Non-pigmented ciliary epithelial cell (primary cell): Measurements from ENCODE around the gene ZDHHC14.
"Not testable (repeated sequence)": the region's sequence is repeated elsewhere in the genome, so short reads cannot be mapped to it uniquely, and the experiment has no call there.

Source experiments
- DNase-seq: peaks from one replicate; pipeline ENCODE4 v3.0.0-alpha.2; 2010; ENCODE audit warnings: low read depth

Gene ZDHHC14

DNA sequence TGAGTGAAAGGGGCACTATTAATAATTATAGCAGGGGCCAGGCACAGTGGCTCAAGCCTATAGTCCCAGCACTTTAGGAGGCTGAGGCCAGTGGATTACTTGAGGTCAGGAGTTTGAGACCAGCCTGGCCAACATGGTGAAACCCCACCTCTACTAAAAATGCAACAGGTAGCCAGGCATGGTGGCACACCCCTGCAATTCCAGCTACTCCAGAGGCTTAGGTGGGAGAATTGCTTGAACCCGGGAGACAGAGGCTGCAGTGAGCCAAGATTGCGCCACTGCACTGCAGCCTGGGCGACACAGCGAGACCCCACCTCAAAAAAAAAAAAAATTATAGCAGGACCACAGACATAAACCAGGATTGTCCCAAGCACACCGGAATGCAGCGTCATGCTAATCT lies 340.0 kb downstream of the ZDHHC14 start:
- not testable (repeated sequence) for DNase-seq

DNA sequence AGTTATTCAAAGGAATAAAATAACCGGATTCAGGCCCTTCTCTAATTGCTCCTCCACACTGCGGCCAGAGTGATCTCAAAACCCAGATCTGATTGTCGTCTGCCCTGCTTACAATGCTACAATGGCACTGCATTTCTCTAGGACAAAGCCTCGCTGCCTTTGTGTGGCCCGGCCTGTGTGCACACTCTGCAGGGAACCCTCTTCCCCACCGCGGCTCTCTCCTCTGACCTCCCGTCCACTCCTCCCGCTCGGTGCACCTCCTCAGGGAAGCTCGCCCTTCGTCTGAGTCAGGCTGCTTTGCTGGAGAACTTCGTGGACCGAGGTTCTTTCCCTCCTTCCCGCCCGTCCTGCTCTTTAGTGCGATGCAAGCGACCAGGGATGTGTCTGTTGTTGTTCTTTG lies 340.4 kb downstream of the ZDHHC14 start:
- DNase-seq, result no peak

DNA sequence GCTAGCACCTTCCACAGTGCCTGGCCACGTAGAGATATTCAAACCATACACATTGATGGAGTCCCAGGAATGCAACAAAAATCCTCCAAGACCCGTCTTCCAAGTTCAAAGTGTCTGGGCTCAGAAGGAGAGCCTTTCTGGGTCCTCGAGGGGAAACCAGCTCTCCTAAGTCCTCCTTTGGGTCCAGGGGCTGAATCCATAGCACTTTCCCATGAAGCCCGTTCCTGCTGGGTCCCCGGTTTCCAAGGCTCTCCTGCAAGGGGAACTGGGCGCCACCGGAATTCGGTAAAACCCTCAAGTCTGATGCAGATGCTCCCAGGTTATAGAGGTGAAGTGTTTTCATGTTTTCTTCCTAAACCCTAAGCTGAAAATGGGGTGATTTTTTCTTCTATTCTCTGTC lies 340.8 kb downstream of the ZDHHC14 start:
- DNase-seq, result no peak

DNA sequence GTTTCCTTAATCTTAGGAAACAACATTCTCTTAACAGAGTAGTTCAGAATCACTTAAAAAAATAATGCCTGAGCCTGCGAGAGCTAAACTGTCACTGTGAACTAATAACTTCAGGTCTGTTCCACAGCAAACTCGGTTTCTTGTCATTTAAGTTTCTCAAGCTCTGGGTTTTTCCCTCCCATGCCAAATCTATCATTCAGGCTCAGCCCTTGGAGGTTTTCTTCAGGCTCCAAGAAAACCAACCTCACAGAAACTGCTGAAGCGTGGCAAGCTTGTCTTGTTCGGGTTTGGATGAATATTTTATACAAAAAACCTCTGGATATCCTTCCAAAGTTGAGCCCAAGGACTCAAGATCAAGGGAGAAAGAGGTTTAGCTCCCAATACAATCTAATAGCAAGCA lies 342.4 kb downstream of the ZDHHC14 start:
- no peak for DNase-seq

DNA sequence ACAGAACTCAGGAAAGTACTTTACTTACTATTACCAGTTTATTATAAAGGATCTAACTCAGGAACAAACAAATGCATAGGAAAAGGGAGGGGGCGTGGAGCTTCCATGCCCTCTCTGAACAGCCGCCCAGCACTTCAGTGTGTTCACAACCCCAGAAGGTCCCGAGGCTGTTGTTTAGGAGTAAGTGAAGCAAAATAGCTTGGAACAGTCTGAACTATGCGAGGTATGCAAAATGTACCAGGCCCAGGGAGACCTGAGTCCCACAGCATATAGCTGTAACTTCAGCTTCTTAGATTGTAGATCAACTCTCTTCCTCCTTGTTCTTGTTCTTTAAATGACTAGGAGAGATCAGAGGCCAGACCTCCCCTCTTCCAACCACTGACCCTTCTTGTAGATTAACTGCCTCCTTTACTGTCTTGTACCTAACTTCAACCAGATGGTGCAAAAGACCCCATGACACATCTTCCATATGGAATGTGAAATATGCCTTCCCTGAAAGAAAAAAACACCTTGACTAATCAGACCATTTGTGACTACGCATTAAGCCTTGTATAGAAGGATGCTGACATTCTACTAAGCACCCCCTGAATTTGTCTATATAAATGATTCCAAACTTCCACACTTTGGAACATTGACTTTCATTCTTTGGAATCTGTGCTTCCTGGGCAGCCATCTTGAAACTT lies 343.3 kb downstream of the ZDHHC14 start:
- no peak for DNase-seq

DNA sequence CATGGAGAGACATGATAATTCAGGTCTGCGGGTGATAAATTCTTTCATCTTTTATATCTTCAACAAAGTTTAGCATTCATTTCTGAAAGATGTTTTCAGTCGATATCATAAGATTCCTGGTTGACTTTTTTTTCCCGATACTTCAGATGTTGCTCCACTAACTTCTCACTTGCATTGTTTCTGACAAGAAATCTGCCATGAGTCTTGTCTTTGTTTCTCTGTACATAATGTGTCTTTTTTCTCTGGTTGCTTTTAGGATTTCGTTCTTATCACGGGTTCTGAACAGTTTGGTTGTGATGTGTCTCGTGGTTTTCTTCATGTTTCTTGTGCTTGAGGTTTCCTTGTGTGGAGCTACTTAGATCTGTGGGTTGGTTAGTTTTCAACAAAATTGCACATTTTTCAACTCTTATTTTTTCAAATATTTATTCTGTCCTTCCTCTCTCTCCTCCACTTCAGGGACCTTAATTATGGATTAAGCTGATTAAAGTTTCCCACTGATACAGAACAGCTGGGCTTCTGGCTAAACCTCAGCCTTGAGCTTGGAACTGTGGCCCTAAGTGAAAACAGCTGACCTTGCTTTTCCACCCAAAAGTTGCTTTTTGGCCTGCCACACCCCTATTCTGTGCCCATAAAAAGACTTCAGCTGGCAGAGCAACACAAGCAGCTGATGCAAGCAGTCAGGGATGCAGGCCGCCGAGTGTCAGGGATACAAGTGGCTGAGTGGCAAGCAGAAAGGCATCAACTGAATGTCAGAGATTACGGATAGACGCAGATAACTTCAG lies 344.2 kb downstream of the ZDHHC14 start:
- DNase-seq, result no peak

DNA sequence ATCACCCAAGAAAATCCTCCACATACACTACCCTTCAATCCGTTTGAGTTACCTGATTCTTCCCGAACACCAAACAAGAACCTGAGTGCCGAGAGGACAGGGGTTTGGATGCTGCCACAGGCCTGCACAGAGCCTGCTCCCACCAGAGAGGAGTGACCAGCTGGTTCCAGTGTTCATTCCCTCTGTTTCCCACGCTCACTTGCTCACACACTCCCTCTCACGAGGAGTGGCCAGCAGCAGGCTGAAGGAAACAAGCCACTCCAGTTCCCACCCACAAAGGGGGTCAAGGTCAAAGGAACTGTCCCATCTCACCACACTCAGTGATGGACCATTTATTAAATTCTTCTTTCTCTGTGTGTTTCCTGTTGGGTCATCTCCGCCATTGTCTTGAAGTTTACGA lies 344.8 kb downstream of the ZDHHC14 start:
- DNase-seq, result no peak

DNA sequence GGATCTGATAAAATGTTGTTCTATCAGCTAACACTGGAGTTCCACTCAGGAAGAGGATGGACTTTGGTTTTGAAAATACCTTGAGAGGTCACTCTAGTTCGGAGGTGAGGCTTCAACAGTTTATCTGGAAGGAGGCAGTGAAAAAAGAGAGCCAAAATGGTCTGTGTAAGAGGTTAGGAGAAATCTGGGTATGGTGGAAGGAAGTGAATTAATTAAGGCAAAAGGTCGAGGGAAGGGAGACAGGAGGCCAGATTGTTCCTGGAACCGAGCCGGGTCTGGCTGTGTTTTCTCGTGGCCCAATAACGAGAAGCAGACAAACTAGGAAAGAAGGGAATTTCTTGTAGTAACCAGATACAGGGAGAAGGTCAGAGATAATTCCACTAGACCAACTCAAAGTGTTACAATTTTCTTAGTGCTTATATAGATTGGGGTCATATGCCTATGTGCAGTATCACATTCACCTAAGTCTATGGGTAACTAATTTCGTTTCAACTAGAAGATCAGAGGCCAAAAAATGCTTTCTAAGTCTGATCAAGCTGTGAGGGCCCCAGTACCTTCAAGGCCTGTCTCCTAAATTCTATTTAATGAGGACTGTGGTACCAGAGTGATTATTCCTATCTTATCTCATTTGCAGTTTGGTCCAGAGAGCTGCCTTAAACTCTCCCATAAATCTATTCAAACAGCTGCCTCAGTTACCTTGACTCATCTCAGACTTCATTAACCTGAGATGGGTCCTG lies 346.1 kb downstream of the ZDHHC14 start:
- no peak for DNase-seq
